Small intestine (tissue), 7 donors: ENCODE data around the gene CETN1. TPM values are rescaled to one million over a fixed set of nuclear protein-coding genes. Genes with fewer than 3 reads are reported as not detected.

Experiments
- DNase-seq, 2 donors: peaks; one replicate each; pipeline versions ENCODE4 v3.0.0 to v3.0.0-alpha.2; 2013
- FAIRE-seq: peaks from 2 replicates; lab custom pipeline; 2012; peaks lifted over from hg19 to GRCh38; lab: Jason Lieb, UNC
- H3K27ac ChIP-seq, 3 donors: one replicate each; pipeline ENCODE4 v1.5.1; 2013; ENCODE audit warnings: low read length in 2 of 3, mild to moderate bottlenecking in 2 of 3, control low read depth in 1 of 3, inconsistent platforms in 1 of 3, low read depth in 1 of 3, moderate library complexity in 1 of 3
- H3K27me3 ChIP-seq, 3 donors: one replicate each; pipeline ENCODE4 v1.6.1; 2013; ENCODE audit warnings: low read length in 3 of 3, inconsistent platforms in 1 of 3; ENCODE audit not compliant: control insufficient read depth in 3 of 3, insufficient read depth in 3 of 3
- H3K36me3 ChIP-seq, 3 donors: one replicate each; pipeline ENCODE4 v1.6.1; 2013; ENCODE audit warnings: low read length in 3 of 3, inconsistent platforms in 1 of 3, low read depth in 1 of 3, mild to moderate bottlenecking in 1 of 3, moderate library complexity in 1 of 3; ENCODE audit not compliant: control insufficient read depth in 3 of 3, insufficient read depth in 2 of 3
- H3K4me1 ChIP-seq, 3 donors: one replicate each; pipeline ENCODE4 v1.6.1; 2013; ENCODE audit warnings: low read length in 2 of 3, inconsistent platforms in 1 of 3, low read depth in 1 of 3, mild to moderate bottlenecking in 1 of 3, moderate library complexity in 1 of 3; ENCODE audit not compliant: control insufficient read depth in 3 of 3, insufficient read depth in 2 of 3
- H3K4me3 ChIP-seq, 3 donors: one replicate each; pipeline ENCODE4 v1.5.1; 2013; ENCODE audit warnings: low read length in 3 of 3, control low read depth in 1 of 3, inconsistent platforms in 1 of 3, low read depth in 1 of 3, mild to moderate bottlenecking in 1 of 3, moderate library complexity in 1 of 3
- H3K9me3 ChIP-seq, 2 donors: one replicate each; pipeline ENCODE4 v1.6.1; 2013; ENCODE audit warnings: low read depth in 1 of 2, low read length in 1 of 2; ENCODE audit not compliant: control insufficient read depth in 2 of 2, insufficient read depth in 1 of 2
- WGBS, 3 donors: extraction: QIAGEN DNeasy Blood & Tissue Kit; methylation state at CpG; one replicate each; pipeline ENCODE4 v1.1.7; 2013; 5-methylcytosine and 5-hydroxymethylcytosine counted together
- polyA plus RNA-seq, 4 donors: library from polyadenylated mRNA; stranded (reverse) in 3 of 4; unstranded in 1 of 4; fragments of 200-250 nt in 3 of 4; fragments of 120-200 nt in 1 of 4; gene quantifications; one replicate each; pipeline versions ENCODE4 v1.2.1 to v1.2.3, GENCODE V29; 2013
- donor health status: healthy with polysubstance abuse.
- donor health status: control.
- donor health status: control.
- donor health status: Bipolar disorder and iron deficiency.
- donor health status: healthy.

The CETN1 gene
- polyA plus RNA-seq, 4 donors: not detected

DNA sequence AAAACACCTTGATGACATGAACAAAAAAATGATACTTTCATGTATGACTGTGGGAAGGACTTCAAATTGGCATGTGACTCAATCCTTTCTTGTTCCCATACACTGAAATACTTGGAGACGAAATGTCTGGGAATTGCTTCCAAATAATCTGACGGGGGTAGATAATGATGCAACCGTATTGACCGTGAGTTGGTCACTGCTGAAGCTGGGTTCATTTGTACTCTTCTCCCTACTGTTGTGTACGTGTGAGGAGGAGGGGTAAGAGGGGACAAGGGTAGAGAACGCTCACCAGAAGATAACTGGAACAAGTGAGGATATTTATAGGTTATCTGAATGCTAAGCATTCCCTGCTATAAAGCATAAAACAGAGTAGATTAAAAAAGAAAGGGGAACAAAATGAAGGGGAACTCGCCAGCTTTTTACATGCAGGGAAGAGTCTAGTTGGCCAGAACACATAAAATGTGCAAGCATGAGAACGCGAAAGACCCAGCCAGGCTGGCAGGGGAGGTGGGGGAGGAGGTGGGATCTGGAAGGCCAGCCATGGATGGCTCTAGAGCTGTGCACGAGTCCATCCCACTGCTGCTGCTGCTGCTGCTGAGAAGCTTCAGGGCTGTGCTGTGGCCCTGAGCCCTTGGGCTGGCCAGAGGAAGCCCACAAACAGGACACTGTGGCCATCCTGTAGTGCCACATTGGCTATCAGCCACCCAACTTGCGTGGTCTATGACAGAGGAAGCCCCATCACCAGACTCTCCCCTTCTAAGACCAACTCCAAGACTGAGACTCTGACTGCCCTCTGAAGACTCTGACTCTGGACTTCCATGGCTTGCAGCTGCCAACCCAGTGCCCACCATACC lies 15.2 kb upstream of the CETN1 start:
- Histone ChIP-seq H3K36me3 (no peaks in the 10 kb centered on the region), H3K4me1 (no peaks in the 10 kb centered on the region), H3K27ac (no peak overlapping the region), H3K27me3 (no peaks in the 10 kb centered on the region), H3K9me3 (no peaks in the 10 kb centered on the region), H3K4me3 (no peak overlapping the region)
- no peak for FAIRE-seq
- no peak for DNase-seq
- 63 to 72% (median 70%) methylated on average over 10 to 11 of the region's 11 CpGs for whole genome bisulfite sequencing, 3 donors

DNA sequence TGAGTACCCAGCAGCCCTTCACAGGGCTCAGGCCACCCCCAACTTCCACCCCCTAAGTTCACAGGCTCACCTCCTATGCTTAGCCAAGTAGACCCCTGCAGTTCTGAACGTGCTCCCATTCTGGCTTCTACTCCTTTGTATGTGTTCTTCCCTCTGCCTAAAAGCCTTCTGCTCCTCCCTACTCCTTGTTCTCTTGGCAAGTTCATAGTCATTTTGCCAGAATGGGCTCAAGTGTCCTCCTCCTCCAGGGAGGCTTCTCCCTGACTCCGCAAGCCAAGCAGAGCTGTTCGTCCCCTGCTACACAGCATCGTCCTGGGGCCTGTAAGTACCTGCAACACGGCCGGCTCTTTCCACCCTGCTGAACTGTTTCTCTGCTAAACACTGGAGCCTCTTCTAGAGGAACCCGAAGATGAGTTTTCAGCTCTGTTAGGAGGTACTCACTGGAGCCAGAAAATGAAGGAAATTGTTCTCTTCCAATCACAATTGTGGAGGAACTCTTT lies 14.6 kb upstream of the CETN1 start:
- no peaks in the 10 kb centered on the region for H3K9me3 ChIP-seq
- no peak overlapping the region for H3K4me3 ChIP-seq
- no peak for FAIRE-seq
- WGBS, 3 donors: 78 to 87% (median 81%) methylated on average over 7 of the region's 7 CpGs
- H3K36me3 ChIP-seq: no peaks in the 10 kb centered on the region
- no peak overlapping the region for H3K27ac ChIP-seq
- H3K27me3 ChIP-seq: no peaks in the 10 kb centered on the region
- no peak for DNase-seq
- no peaks in the 10 kb centered on the region for H3K4me1 ChIP-seq

DNA sequence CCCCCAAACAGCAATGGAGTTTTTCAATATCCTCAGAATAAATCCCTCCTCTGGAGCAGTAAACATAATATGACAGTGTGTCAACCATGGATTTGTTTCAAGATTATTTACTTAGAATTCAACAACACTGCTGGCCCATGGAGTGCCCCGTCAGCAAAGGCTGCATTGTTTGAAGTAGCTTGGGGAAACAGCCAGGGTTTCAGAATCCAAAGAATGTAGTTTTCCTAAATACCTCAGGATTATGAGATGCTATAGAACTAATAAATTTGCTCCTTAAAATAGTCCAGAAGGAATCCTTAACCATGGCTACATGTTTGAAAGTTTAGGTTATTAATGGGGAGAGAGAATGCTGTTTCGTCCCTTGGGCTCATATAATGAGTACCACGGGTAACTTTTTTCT lies 13.1 kb upstream of the CETN1 start:
- Histone ChIP-seq H3K4me3 (no peak overlapping the region), H3K27ac (no peak overlapping the region), H3K9me3 (no peaks in the 10 kb centered on the region), H3K27me3 (no peaks in the 10 kb centered on the region), H3K4me1 (no peaks in the 10 kb centered on the region), H3K36me3 (no peaks in the 10 kb centered on the region)
- WGBS, 3 donors: 68 to 79% (median 76%) methylated on average over 3 of the region's 3 CpGs
- DNase-seq (no peak), FAIRE-seq (no peak)

DNA sequence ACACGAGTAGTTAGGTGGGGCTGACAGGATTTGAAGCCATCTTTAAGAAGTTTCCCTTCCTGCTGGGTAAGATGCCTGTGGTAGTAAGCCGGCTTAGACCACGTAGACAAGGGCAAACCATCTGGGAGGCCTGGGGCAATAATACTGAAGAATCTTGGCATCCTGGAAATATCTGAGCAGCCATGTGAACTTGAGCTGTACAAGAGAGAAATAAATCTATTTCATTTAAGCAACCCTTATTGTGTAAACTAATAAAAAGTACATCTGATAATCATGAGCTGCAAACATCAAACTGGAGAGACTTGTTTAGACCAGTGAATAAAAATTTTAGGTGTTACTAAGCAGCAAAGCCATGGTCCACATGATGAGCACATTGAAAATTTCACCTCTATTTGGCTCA lies 11.4 kb upstream of the CETN1 start:
- Histone ChIP-seq H3K27ac (no peak overlapping the region), H3K4me3 (no peak overlapping the region), H3K9me3 (no peaks in the 10 kb centered on the region), H3K4me1 (no peaks in the 10 kb centered on the region), H3K36me3 (no peaks in the 10 kb centered on the region), H3K27me3 (no peaks in the 10 kb centered on the region)
- DNase-seq (no peak), FAIRE-seq (no peak)
- 71 to 78% (median 73%) methylated on average over 3 of the region's 3 CpGs for WGBS, 3 donors

DNA sequence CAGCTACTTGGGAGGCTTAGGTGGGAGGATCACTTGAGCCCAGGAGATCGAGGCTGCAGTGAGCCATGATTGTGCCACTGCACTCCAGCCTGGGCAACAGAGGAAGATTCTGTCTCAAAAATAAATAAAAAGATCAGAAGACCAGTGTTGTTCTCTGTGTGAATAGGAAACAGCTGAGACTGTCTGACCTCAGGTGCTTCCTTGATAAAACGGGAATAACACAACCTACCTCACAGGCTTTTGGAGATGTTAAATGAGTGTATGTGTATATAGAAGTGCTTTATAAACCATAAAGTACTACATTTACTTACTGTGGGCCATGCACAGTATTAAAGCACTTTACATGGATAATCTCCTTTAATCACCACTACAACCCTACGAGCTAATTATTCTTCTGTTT lies 9.9 kb upstream of the CETN1 start:
- Histone ChIP-seq H3K4me1 (no peaks in the 10 kb centered on the region), H3K9me3 (no peaks in the 10 kb centered on the region), H3K27me3 (no peaks in the 10 kb centered on the region), H3K36me3 (no peaks in the 10 kb centered on the region), H3K4me3 (no peak overlapping the region), H3K27ac (no peak overlapping the region)
- WGBS, 3 donors: 69 to 72% (median 72%) methylated on average over 3 of the region's 3 CpGs
- DNase-seq: no peak
- FAIRE-seq: no peak

DNA sequence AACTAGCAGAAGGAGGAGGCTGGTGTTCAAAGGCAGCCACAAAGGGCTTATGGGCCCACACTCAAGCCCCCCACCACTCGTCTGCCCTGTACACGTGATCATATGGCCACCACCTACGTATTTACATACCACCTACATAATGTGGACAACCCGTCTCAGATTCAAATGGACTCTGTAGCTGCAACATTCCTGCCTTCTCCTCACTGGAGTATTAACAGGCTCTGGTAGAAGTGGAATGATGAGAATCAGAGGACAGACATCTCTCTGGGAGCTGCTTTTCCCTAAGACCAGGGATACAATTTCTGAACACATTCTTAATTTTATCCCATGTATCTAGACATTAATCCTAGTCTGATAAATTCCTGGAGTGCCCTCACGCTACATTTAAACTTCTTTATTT lies 9.5 kb upstream of the CETN1 start:
- no peaks in the 10 kb centered on the region for H3K27me3 ChIP-seq
- H3K4me3 ChIP-seq: no peak overlapping the region
- H3K27ac ChIP-seq: no peak overlapping the region
- no peaks in the 10 kb centered on the region for H3K4me1 ChIP-seq
- no peaks in the 10 kb centered on the region for H3K9me3 ChIP-seq
- FAIRE-seq (no peak), DNase-seq (no peak)
- 66 to 88% (median 71%) methylated on average over 5 of the region's 5 CpGs for WGBS, 3 donors
- H3K36me3 ChIP-seq: no peaks in the 10 kb centered on the region

DNA sequence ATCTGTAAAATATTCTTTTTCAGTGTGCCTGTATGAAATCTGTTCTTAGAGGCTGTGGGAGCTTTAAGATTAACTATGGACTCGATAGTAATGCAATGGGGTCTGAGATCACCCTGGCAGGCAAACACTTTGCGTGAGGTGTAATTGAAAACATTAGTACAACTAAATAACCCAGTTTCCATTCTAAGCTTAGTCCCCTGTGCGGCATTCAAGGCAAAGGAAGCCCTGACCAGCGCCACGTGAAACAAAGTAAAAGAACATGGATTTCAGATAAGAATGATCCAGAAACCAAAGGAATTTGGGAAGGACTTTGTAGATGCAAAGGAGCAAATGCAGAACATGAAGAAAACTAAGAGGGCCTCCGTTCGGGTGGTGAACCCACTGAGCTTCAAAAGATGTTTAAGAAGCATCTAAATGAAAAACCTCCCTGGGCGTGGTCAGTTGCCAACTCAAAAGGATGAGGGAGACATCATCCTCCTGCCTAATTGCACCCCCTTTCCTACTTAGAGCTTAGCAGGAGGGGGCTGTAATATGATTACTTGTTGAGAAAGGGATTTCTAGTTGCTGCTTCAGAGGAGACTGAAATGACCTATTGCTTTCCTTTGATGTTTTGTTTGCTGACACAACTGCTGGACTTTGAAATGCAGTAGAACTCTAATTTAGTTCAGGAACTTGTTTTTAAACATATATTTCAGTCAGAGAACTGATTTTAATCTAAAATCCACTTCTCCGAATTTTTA lies 7.9 kb upstream of the CETN1 start:
- Histone ChIP-seq H3K4me1 (no peaks in the 10 kb centered on the region), H3K36me3 (no peaks in the 10 kb centered on the region), H3K27me3 (no peaks in the 10 kb centered on the region), H3K4me3 (no peak overlapping the region), H3K9me3 (no peaks in the 10 kb centered on the region), H3K27ac (no peak overlapping the region)
- 72 to 85% (median 75%) methylated on average over 9 of the region's 9 CpGs for WGBS, 3 donors
- DNase-seq: no peak
- FAIRE-seq: no peak

DNA sequence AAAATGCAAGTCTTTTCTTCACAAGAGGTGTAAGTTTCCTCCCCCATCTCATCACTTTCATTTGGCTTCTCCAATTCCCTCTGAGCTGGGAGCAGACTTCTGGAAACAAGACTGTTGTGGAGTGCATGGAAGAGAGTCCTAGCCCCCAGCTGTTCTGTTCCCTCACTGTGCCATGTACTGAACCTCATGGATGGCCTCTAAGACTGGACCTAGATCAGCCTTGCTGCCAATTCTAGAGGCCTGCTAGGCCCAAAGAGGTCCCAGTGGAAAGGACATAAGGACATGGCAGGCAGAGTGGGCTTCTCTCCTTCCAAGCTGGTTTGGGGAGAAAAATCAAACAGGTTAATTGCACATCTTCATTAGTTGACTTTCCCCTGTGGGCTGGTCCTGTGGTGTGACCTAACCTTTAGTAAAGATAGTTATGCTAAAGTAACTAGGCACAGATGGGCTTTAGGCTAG lies 7.3 kb upstream of the CETN1 start:
- Histone ChIP-seq H3K36me3 (no peaks in the 10 kb centered on the region), H3K4me1 (no peaks in the 10 kb centered on the region), H3K9me3 (no peaks in the 10 kb centered on the region), H3K27ac (no peak overlapping the region), H3K27me3 (no peaks in the 10 kb centered on the region), H3K4me3 (no peak overlapping the region)
- FAIRE-seq: no peak
- no peak for DNase-seq
